Right lobe of liver (tissue), 4 donors: ENCODE results near the gene BPIFB4.

Source experiments
- POLR2A ChIP-seq: fragments of 450-650 bp; IDR thresholded peaks from one replicate; pipeline ENCODE4 v1.6.1; 2017; ENCODE audit warnings: antibody characterized with exemption, mild to moderate bottlenecking
- TF ChIP-seq, protein P1 (sequence below), 4 donors: fragments of 200-600 bp in 3 of 4; fragments of 450-650 bp in 1 of 4; IDR thresholded peaks; one replicate each; pipeline versions ENCODE4 v1.5.1 to v1.8.0; 2016 to 2022; ENCODE audit warnings: antibody characterized with exemption in 4 of 4, mild to moderate bottlenecking in 2 of 4
- donor health status: DM: no; HTN: no; CAD: no.
- donor health status: DM: no; HTN: no; CAD: no.
- donor health status: DM: no; HTN: yes; CAD: no.

DNA sequence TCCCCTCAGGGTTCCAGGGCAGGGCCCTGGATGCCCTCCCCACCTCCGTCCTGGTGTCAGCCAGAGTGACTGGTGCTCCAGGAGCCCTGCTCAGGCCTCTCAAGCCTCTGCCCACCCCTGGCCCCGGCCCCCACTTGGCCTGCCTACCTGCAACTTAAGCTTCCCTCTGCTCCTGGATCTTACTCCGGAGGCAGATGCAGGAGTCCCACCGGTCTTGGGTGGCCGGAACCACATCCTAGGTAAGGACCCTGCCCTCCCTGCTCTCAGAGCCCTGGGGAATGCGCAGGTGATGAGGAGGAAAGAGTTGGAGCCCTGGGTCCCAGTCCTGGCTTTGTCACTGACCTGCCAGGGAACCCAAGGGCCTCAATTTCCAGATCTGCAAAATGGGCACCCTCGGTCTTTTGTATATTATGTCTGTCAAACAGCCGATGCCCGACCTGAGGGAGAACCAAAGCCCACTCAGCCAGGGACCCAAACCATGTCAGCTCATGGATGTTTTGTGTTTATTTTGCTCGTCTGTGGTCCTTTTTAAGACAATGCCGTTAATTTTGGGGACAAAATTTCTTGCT lies 54.0 kb downstream of the BPIFB4 start:
- TF ChIP-seq POLR2A, result no peak
- TF ChIP-seq, protein P1, sequence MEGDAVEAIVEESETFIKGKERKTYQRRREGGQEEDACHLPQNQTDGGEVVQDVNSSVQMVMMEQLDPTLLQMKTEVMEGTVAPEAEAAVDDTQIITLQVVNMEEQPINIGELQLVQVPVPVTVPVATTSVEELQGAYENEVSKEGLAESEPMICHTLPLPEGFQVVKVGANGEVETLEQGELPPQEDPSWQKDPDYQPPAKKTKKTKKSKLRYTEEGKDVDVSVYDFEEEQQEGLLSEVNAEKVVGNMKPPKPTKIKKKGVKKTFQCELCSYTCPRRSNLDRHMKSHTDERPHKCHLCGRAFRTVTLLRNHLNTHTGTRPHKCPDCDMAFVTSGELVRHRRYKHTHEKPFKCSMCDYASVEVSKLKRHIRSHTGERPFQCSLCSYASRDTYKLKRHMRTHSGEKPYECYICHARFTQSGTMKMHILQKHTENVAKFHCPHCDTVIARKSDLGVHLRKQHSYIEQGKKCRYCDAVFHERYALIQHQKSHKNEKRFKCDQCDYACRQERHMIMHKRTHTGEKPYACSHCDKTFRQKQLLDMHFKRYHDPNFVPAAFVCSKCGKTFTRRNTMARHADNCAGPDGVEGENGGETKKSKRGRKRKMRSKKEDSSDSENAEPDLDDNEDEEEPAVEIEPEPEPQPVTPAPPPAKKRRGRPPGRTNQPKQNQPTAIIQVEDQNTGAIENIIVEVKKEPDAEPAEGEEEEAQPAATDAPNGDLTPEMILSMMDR (IDR thresholded peaks at IDR 0.05), result no peak
